Measurements from ENCODE around the gene GCNA.

DNA sequence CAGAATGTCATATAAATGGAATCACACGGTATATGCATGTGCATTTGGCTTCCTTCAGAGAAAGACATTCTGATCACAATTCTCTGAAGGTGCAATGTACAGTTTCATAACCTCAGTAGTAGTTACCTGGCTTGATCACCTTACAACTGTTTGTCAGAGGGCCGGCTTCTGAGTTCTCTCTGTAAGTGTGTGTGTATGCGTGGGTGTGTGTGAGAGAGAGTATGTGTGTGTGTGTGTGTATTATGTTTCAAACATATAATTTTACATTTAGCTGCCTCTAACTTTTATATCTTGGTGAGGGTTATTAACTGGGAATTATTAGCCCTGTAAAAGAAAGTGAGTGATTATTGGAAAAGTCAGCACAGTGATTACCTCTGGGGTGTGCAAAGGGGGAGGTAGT is 81.1 kb downstream of the GCNA start:
- TF ChIP-seq, protein P1, sequence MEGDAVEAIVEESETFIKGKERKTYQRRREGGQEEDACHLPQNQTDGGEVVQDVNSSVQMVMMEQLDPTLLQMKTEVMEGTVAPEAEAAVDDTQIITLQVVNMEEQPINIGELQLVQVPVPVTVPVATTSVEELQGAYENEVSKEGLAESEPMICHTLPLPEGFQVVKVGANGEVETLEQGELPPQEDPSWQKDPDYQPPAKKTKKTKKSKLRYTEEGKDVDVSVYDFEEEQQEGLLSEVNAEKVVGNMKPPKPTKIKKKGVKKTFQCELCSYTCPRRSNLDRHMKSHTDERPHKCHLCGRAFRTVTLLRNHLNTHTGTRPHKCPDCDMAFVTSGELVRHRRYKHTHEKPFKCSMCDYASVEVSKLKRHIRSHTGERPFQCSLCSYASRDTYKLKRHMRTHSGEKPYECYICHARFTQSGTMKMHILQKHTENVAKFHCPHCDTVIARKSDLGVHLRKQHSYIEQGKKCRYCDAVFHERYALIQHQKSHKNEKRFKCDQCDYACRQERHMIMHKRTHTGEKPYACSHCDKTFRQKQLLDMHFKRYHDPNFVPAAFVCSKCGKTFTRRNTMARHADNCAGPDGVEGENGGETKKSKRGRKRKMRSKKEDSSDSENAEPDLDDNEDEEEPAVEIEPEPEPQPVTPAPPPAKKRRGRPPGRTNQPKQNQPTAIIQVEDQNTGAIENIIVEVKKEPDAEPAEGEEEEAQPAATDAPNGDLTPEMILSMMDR (IDR thresholded peaks at IDR 0.05), result no peak
- TF ChIP-seq, protein P2, sequence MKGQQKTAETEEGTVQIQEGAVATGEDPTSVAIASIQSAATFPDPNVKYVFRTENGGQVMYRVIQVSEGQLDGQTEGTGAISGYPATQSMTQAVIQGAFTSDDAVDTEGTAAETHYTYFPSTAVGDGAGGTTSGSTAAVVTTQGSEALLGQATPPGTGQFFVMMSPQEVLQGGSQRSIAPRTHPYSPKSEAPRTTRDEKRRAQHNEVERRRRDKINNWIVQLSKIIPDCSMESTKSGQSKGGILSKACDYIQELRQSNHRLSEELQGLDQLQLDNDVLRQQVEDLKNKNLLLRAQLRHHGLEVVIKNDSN (CRISPR knock-in tag; IDR thresholded peaks at IDR 0.05), result no peak
- TF ChIP-seq ZNF317 (CRISPR knock-in tag; IDR thresholded peaks at IDR 0.05; ENCODE audit: borderline replicate concordance, low read depth) (no peak), SP1 (CRISPR knock-in tag; conservative IDR thresholded peaks at IDR 0.05) (no peak), TCF7 (CRISPR knock-in tag; IDR thresholded peaks at IDR 0.05; ENCODE audit: low read depth) (no peak), MXD4 (CRISPR knock-in tag; IDR thresholded peaks at IDR 0.05; ENCODE audit: borderline replicate concordance) (no peak), TP53 (CRISPR knock-in tag; IDR thresholded peaks at IDR 0.05) (no peak), CBFB (CRISPR knock-in tag; IDR thresholded peaks at IDR 0.05; ENCODE audit: low read depth) (no peak), ATF1 (CRISPR knock-in tag; IDR thresholded peaks at IDR 0.05) (no peak), FOXJ3 (CRISPR knock-in tag; IDR thresholded peaks at IDR 0.05; ENCODE audit: borderline replicate concordance) (no peak)
- TF ChIP-seq, protein P3, sequence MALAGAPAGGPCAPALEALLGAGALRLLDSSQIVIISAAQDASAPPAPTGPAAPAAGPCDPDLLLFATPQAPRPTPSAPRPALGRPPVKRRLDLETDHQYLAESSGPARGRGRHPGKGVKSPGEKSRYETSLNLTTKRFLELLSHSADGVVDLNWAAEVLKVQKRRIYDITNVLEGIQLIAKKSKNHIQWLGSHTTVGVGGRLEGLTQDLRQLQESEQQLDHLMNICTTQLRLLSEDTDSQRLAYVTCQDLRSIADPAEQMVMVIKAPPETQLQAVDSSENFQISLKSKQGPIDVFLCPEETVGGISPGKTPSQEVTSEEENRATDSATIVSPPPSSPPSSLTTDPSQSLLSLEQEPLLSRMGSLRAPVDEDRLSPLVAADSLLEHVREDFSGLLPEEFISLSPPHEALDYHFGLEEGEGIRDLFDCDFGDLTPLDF (CRISPR knock-in tag; IDR thresholded peaks at IDR 0.05), result no peak
- TF ChIP-seq, protein P4, sequence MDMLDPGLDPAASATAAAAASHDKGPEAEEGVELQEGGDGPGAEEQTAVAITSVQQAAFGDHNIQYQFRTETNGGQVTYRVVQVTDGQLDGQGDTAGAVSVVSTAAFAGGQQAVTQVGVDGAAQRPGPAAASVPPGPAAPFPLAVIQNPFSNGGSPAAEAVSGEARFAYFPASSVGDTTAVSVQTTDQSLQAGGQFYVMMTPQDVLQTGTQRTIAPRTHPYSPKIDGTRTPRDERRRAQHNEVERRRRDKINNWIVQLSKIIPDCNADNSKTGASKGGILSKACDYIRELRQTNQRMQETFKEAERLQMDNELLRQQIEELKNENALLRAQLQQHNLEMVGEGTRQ (CRISPR knock-in tag; IDR thresholded peaks at IDR 0.05), result no peak

Data from WTC11 (cell line).